Subcutaneous preadipocyte (primary cell): ENCODE results near the gene SEPHS2. TPM values are rescaled to one million over a fixed set of nuclear protein-coding genes. Genes with fewer than 3 reads are reported as not detected.
A peak's percentile ranks its signal among the peaks of the same experiment; 100 is the strongest.

ENCODE experiments used
- small RNA-seq: library from RNA; depleted of rRNA; stranded (forward); fragments of <200 nt; gene quantifications from one replicate; pipeline ENCODE3, GENCODE V24; 2012
- total RNA-seq: library from RNA; depleted of rRNA; stranded (reverse); fragments of >200 nt; gene quantifications from 2 replicates; pipeline ENCODE4 v1.2.3, GENCODE V29; 2012

The SEPHS2 gene, protein sequence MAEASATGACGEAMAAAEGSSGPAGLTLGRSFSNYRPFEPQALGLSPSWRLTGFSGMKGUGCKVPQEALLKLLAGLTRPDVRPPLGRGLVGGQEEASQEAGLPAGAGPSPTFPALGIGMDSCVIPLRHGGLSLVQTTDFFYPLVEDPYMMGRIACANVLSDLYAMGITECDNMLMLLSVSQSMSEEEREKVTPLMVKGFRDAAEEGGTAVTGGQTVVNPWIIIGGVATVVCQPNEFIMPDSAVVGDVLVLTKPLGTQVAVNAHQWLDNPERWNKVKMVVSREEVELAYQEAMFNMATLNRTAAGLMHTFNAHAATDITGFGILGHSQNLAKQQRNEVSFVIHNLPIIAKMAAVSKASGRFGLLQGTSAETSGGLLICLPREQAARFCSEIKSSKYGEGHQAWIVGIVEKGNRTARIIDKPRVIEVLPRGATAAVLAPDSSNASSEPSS
- 6.8 and 7.7 TPM in 2 replicates for total RNA-seq

DNA sequence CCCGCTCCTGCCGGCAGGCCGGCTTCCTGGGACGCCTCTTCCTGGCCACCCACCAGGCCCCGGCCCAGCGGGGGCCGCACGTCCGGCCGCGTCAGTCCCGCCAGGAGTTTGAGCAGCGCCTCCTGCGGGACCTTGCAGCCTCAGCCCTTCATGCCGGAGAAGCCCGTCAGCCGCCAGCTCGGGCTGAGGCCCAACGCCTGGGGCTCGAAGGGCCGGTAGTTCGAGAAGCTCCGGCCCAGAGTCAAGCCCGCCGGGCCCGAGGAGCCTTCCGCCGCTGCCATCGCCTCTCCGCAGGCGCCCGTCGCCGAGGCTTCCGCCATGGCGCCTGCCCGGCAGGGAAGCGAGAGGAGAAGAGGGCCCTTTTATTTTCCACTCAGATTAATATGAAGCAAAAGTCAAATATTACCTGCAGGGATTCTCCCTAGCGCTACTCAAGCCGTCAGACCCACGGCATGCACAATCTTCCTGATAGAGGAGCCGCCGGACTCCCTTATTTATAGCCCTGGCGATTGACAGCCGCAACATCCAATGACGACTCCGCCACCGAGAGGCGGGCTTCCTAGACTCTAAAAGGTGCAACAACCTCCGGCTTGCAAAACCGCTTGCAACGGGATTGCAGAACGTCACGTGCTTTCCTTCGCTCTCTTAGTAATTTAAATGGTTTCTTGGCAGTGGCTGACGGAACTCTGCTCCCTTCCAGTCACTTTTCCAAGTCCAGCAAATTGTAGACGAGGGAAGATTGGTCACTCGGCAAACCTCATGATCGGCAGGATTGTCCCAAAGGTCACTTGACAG is at the start of gene SEPHS2:
Gene SEPHS2, minus strand, starts transcription at position 467 of the 795 bp plus-strand sequence. Its CDS starts 147 bp downstream, at position 320.

DNA sequence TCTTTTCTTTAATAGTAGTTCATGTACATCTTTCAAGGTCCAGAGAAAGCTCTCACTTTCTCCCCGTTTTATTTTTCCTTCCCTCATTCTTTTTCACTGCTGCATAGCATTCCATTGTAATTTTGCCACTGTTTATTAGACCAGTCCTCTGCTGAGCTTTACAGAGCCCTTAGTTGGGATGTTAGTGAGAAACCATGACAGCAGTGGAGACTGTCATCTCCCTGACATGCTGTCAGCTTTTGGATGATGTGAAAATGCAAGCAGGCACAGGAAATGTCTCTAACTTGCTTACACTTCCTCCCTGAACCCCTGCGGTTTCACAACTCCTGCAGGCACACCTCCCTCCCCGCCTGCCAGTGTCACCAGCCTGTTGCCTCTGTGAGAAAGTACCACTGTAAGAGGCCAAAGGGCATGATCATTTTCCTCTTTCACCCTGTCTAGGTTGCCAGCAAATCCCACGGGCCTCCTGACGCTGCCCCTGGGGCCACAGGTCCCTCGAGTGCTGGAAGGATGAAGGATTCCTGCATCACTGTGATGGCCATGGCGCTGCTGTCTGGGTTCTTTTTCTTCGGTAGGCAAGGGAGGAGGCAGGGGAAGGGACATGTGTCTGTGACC is 26.8 kb upstream of the SEPHS2 start, which contains the start of gene ITGAL:
Gene ITGAL, plus strand, starts transcription at position 415 of the 615 bp plus-strand sequence. Its CDS starts 96 bp downstream, at position 511.

DNA sequence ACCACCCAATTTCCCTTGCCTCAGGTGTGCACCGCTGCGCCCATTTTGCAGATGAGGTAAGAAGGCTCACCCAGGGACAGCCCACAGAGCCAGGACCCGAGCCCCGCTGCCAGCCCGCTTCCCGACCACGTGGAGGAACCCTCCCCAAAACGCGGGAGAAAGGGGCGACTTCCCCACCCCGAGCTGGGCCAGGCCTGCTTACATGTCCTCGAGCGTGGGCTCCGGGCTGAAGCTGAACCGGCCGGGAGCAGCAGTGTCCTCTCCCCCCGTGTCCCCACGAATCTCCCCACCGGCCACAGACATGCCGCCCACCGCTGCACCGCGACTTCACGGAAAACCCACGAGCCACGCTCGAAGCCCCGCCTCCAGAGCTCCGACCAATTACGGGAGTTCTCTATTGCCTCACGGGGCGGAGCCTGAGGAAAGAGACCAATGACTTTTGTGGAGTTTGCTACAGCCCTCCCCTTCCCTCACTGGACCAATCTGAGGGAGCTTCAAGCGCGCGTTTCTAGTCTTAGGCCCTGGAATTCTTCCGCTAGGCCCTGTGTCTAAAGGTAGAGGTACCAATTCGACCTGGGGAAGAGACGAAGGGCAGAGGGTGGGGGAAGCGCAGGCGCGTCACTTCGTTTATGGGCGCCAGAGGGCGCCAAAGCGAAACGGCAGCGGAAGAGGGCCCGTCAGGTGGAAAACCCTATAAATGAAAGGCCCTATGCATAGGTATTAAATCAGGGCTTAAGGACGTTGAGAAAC is 15.8 kb downstream of the SEPHS2 start, which contains the start of gene DCTPP1:
Gene DCTPP1, minus strand, starts transcription at position 353 of the 750 bp plus-strand sequence. Its CDS starts 50 bp downstream, at position 303.

DNA sequence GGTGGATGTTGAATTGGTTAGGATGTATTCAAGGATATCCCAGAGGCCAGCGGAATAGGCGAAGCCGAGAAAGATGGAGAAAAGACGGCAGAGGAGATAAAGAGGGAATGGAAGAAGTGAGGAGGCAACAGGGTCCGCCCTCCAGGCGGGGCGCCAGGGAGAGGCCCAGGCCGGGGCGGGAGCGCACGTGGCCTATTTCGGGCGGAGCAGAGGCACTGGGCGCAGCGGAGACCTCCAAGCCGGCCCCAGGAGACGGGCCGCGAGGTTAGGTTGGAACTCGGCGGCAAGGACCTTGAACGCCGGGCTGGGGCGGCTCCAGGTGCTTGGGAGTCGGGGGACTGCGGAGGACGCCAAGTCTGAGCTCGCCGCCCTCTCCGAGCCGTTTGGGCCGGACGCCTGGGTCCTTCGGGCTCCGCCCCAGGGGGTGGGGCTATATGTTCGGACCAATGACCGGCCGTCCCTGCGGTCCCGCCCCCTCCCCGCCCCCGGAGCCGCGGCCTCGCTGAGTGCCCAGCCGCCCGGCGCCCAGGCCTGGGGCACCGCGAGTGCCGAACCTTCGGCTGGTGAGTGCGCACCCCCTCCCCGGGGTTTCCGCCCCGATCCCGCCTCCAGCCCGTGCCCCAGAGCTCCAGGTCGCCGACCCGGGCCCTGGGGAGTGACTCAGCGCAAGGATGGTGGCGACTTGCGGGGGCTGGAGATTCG is 38.4 kb downstream of the SEPHS2 start, which contains the start of gene ZNF771:
Gene ZNF771, plus strand, starts transcription at position 505 of the 702 bp plus-strand sequence. CDS start 448 bp downstream, outside the sequence.

DNA sequence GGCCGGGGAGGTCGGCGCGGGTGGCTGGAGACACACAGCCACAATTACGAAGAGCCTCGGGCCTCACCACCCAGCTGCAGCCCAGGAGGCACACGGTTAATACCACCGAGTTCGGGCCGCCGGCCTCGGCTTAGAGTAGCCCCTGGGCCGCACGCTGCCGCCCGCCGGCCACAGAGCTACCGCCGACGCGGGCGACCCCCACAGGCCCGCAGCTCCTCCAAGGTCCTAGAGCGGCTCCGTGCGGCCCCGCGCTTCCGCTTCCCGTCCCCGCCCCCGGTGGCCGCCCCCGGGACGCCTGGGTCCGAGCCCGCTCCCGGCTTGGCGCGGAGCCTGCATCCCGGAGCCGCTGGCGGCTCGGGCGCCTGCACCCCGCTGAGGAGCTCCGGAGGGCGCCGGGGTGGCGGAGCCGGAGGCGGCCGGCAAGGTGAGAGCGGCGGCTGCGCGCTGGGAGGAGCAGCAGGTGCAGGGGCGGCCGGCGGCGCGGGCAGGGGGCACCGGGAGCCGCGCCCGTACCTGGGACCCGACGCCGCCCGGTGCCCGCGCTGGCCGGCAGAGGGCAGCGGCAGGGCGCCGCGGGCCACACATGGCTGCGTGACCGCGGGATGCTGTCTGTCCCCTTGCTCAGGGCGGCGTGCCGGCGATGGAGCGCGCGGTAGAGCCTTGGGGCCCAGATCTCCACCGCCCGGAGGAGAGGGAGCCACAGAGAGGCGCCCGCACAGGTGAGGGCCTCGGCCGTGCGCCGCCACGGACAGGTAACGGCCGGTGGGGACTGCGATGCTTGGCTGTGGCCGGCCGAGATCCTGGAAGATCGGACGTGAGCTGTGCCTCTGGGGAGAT is 50.3 kb downstream of the SEPHS2 start, which contains the start of gene ZNF48:
Gene ZNF48, plus strand, starts transcription at position 266 of the 837 bp plus-strand sequence. Its CDS starts 375 bp downstream, at position 641.

Small RNA genes lying within 50 kb of the gene (small RNA-seq; reads per million reads assigned to genes)
- gene RF00019 (not detected), gene RF00406 (9.8 reads per million, percentile 95 among the genes with 10 or more reads in this experiment), gene RNU7-61P (not detected)

Other genes with a start within 250 kb of the SEPHS2 start
- 2.9 and 5.7 TPM in 2 replicates for gene SULT1A3, start 246.6 kb downstream of the SEPHS2 start, total RNA-seq
- gene NPIPB13, start 197.4 kb downstream of the SEPHS2 start, total RNA-seq, result 0.73 TPM in 1 of 2 replicates, not detected in the other
- 21.7 and 22.3 TPM in 2 replicates for gene CD2BP2, start 90.6 kb downstream of the SEPHS2 start, total RNA-seq
- gene TBC1D10B, start 75.4 kb downstream of the SEPHS2 start, total RNA-seq, result 38.6 and 47.3 TPM in 2 replicates
- gene MYL11, start 71.1 kb downstream of the SEPHS2 start, total RNA-seq, result not detected in 2 replicates
- gene SEPTIN1, start 63.3 kb downstream of the SEPHS2 start, total RNA-seq, result 0.20 TPM in 1 of 2 replicates, not detected in the other
- 5.5 and 6.5 TPM in 2 replicates for gene ZNF48, start 50.5 kb downstream of the SEPHS2 start, total RNA-seq
- 9.8 and 12.1 TPM in 2 replicates for gene ZNF771, start 38.3 kb downstream of the SEPHS2 start, total RNA-seq
- gene DCTPP1, start 15.8 kb downstream of the SEPHS2 start, total RNA-seq, result 20.6 and 22.1 TPM in 2 replicates
- under 0.01 TPM in 1 of 2 replicates, not detected in the other for gene ITGAL, start 26.9 kb upstream of the SEPHS2 start, total RNA-seq
- gene ZNF768, start 80.7 kb upstream of the SEPHS2 start, total RNA-seq, result 18.0 and 20.5 TPM in 2 replicates
- 8.1 and 8.4 TPM in 2 replicates for gene ZNF747, start 89.0 kb upstream of the SEPHS2 start, total RNA-seq
- 4.8 and 7.6 TPM in 2 replicates for gene ZNF764, start 112.5 kb upstream of the SEPHS2 start, total RNA-seq
- gene ZNF688, start 125.8 kb upstream of the SEPHS2 start, total RNA-seq, result 4.9 and 8.5 TPM in 2 replicates
- gene ZNF785, start 139.8 kb upstream of the SEPHS2 start, total RNA-seq, result 9.4 and 11.4 TPM in 2 replicates
- gene ZNF689, start 164.5 kb upstream of the SEPHS2 start, total RNA-seq, result 5.1 and 5.5 TPM in 2 replicates
- gene PRR14, start 205.1 kb upstream of the SEPHS2 start, total RNA-seq, result 5.9 and 7.8 TPM in 2 replicates
- 13.2 and 32.6 TPM in 2 replicates for gene FBRS, start 212.6 kb upstream of the SEPHS2 start, total RNA-seq